GM10248 (cell line): ENCODE results near the gene CUL4B.
"Not testable (repeated sequence)": the region's sequence is repeated elsewhere in the genome, so short reads cannot be mapped to it uniquely, and the experiment has no call there.

Experiments used
- CTCF ChIA-PET: fragments of 300-600 bp; sonication (Branson Sonifier 250); formaldehyde crosslinking; extraction: SDS; loops from one replicate; lab custom pipeline; 2021; ENCODE audit warnings: antibody characterized with exemption; lab: Yijun Ruan, JAX
- POLR2A ChIA-PET: fragments of 350-650 bp; sonication (Branson Sonifier 250); formaldehyde crosslinking; extraction: SDS; loops from one replicate; lab custom pipeline; 2020; ENCODE audit warnings: antibody characterized with exemption; lab: Yijun Ruan, JAX
- DNase-seq: peaks from one replicate; pipeline ENCODE4 v3.0.0; 2012; ENCODE audit errors: extremely low spot score
- CTCF ChIP-seq: IDR thresholded peaks from 2 replicates; pipeline ENCODE4 v1.5.1; 2012; ENCODE audit warnings: mild to moderate bottlenecking, low read depth; ENCODE audit errors: extremely low read depth, missing control alignments, control extremely low read depth

CUL4B gene

GRCh38 chrX:120476714-120477113 lies 84.0 kb downstream of the CUL4B start:
- CTCF ChIA-PET, result interaction anchor here (1.4 to 2.7 kb wide), 3 partner anchors 10 to 95 kb away, joined by 6 to 10 read pairs (median 9); no protein-coding TSS in a partner anchor
- no peak for TF ChIP-seq CTCF
- no peak for DNase-seq
- POLR2A ChIA-PET, result no interaction called here

- CTCF ChIA-PET, result interaction anchor here (0.8 to 1.6 kb wide), 4 partner anchors 11 to 110 kb away, joined by 3 to 5 read pairs (median 3); no protein-coding TSS in a partner anchor
- DNase-seq, POLR2A ChIA-PET: not testable (repeated sequence)
- peak; percentile 44 for TF ChIP-seq CTCF
Measured at GRCh38 chrX:120475447-120475846, 85.3 kb downstream of the CUL4B start.
